HG03521 (cell line): ENCODE data around the gene BET1.

ENCODE experiments used
- ATAC-seq: cut with Tn5 transposase; IDR thresholded peaks from one replicate; pipeline ENCODE4 v1.9.1; 2021; ENCODE audit warnings: mild to moderate bottlenecking, moderate library complexity; ENCODE audit not compliant: unreplicated experiment

BET1 gene

DNA sequence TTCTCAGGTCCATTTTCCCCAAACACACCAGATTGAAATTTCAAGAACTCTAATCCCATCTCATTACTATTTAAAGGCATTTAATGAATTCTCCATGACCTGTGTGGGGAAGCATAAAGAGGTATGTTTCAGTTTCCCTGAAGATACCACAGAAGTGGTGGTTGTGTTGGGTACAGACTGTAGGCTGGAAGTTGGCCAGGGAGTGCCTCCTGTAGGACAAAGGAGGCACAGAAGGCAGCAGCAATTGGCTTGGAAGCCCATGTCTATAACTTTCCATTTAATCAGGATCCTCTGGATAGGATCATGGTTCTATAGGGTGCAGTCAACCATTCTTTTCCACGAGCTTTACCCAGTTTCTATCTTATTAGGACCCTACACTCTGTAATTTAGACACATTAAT is 8.6 kb upstream of the BET1 start:
- ATAC-seq: no peak

DNA sequence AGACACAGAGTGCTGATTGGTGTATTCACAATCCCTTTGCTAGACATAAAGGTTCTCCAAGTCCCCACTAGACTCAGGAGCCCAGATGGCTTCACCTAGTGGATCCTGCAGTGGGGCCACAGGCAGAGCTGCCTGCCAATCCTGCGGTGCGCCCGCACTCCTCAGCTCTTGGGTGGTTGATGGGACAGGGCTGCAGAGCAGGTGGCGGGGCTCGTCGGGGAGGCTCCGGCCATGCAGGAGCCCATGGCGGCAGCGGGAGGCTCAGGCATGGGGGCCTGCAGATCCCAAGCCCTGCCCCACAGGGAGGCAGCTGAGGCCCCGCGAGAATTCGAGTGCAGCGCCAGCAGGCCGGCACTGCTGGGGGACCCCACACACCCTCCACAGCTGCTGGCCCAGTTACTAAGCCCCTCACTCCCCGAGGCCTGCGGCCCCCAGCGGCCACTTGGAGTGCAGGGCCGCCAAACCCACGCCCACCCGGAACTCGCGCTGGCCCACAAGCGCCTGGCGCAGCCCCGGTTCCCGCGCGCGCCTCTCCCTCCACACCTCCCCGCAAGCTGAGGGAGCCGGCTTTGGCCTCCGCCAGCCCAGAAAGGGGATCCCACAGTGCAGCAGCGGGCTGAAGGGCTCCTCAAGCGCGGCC is 7.7 kb upstream of the BET1 start:
- no peak for ATAC-seq

DNA sequence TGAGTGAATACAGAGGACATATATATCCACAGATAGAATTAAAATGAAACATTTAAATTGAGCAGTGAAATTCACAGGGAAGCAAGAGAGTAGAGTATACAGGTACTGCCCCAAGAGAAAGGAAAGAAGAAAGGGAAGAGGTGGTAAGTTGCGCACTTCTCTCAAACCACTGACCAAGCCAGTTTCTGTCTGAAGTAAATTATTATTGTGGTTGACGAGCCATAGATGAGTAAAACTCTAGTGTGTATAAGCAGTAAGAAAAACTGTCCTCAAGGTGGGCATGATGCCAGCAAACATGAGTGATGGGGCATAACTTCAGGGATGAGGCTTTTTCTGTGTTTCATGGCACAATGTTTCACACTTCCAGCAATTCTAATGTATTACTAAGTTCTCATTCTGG is 4.4 kb upstream of the BET1 start:
- no peak for ATAC-seq

DNA sequence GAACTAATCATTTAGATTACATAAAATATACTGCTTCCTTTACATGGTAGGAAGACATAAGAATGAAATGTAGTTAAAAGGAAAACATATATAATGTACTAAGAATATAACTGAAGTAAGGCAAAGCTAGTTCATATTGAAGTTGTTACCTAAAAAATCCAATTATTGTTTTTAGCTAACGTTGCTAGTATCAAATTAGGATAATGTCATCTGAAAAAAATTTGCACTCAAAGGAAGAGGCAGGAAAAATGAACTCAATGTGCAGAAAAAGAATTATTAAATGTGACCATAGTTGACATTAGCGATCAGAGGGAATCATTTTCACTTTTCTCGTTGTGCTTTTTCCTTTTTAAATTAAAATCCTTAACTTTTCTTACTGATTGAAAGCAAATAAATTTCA is 1.6 kb upstream of the BET1 start:
- ATAC-seq: no peak

DNA sequence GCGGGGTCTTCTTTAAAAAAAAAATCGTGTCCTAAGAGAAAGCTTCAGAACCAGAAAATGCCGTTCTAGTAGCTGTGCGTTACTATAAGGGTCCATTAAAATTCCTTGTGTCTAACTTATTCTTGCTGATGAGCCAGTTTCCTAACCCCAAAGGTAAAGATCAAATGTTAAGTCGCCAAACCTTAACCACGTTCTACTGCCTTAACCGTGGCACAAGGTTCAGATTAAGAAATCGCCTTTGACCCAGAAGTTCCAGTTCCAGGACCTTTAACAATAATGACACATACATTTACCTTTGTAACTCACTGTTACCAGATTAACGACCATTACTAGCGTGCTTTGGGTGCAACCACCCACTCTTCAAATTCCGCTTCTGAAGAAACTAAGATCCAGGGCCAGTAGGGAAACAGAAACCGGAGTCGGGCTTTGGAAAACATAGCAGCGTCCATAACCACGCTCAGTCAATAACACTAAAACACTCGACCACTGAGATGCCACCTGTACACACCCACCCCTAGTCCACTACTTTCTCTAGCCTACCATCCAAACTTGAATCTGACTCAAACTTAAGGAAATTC is 620 bp downstream of the BET1 start:
- ATAC-seq: peak; percentile 20

DNA sequence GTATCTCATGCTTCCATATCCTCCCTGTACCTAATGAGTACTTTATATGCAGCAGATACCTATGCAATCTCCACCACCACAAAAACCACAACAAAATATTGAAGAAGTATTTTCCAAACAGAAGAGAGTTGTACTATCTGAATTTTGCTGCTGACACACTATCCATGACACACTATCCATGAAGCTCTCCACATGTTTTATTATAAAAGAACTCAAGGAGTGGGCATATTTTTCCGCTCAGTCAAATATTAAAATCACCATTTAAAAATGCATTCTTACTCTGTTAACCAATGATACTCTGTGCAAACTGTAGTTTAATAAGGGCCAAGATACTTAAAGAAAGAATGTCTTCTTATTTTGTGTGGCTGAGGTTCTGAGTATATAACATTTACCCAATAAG is 2.8 kb downstream of the BET1 start:
- no peak for ATAC-seq

DNA sequence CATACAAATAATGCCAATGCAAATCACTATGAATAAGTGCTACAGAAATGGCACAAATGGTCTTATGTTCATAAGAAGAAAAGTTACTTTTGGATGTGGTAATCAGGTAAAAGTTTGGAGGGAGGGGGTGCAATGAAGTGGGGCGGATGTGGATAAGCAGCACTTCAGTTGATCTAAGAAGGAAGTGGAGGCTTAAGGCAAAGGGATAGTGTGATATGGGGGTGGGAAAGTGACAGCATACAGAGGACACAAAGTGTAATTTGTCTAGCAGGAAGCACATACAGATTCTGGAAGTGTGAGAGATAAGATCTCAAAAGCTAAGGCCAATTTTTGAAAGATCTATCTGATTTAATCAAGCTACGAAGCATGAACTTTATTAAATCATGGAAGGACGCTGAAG is 6.3 kb downstream of the BET1 start:
- no peak for ATAC-seq

DNA sequence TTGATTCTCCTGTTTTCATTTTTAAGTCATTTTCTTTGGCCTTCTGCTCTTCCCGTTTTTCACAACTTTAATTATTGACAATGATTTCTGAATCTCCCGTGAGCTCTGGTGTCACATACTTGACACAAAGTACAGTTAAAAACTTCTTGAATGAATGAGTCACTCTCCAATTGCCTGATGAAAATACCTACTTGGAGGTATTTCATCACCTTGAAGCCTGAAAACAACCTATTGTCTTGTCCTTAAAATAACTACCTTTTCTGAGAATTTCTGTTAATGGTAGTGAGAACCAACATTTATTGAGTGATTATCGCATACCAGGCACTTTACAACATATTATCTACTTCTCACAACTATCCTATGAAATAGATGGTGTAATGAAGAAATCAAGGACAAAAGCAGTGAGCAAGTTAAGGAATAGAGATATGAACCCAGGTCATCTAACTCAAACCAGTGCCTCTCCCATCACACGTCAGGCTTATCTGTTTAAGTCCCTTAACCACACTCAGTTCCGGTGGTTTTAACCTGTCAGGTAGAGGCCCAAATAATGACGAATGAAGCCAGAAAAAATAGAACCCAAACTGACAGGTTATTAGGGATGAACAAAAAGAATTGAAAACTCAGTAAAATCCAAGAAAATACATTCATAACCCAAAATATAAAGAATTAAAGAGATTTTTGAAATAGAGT is 11.6 kb downstream of the BET1 start:
- no peak for ATAC-seq

DNA sequence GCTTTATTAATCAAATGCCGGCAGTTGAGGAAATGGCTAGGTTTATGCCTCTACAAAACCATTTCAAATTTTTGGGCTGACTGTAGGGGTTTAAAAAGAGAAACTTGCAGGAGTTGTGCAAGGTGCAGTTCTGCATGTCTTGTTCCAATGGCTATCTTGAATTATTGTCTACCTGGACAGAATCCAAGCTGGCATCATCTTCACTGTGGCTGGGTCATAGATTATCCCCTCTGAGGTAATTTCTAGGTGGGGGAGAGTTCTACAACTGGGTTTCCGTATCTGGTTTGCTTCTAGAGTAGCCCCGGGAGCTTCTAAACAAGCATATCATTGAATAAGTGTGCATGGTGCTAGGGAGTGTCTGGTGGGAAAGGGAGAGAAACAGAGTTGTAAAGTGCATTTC is 16.9 kb downstream of the BET1 start:
- no peak for ATAC-seq

DNA sequence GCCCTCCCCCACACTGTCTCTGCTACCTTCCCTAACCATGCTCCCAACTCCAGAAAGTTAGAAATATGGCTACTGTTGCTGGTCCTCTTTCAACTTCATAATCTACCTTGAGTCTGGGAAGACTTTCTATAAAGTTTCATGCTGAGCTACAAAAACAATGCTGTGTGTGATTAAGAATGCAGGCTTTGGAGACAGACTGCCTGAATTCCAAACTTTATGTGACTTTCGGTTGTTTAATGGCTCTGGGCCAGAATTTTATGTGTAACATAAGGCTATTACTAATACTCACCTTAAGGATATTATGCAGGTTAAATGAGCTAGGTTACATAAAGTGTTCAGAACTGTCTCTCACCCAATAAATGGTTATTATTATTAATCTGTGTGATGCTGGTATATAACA is 19.1 kb downstream of the BET1 start:
- no peak for ATAC-seq

DNA sequence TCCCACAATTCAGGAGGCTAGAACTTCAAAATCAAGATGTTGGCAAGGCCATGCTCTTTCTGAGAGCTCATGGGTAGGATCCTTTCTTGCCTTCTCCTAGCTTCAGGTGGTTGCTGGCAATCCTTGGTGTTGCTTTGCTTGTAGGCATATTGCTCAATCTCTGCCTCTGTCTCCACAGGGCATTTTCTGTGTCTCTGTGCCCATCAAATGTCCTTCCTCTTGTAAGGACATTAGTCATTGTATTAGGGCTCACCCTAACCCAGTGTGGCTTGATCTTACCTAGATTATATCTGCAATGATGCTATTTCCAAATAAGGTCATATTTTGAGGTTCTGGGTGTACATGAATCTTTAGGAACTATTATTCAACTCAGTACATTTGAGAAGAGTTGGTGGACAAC is 20.1 kb downstream of the BET1 start:
- ATAC-seq: no peak

DNA sequence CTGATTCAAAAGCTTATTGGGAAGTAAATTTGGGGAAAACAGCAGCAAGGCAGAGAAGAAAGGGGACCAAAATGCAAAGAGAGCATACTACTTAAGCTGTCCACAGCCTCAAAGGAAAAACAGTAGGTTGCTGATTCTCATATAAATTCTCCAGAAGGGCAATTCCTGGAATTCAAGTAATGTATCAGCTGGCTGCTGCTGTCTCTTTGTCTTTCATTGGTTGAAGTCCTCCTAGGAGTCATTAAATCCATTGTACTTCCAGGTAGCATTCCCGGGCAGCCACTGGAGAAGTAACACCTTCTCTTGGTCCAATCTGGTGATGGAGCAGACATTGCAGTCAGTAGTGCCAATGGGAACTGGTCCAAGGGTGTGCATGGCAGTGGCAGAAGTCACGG is 22.7 kb downstream of the BET1 start:
- ATAC-seq: no peak

DNA sequence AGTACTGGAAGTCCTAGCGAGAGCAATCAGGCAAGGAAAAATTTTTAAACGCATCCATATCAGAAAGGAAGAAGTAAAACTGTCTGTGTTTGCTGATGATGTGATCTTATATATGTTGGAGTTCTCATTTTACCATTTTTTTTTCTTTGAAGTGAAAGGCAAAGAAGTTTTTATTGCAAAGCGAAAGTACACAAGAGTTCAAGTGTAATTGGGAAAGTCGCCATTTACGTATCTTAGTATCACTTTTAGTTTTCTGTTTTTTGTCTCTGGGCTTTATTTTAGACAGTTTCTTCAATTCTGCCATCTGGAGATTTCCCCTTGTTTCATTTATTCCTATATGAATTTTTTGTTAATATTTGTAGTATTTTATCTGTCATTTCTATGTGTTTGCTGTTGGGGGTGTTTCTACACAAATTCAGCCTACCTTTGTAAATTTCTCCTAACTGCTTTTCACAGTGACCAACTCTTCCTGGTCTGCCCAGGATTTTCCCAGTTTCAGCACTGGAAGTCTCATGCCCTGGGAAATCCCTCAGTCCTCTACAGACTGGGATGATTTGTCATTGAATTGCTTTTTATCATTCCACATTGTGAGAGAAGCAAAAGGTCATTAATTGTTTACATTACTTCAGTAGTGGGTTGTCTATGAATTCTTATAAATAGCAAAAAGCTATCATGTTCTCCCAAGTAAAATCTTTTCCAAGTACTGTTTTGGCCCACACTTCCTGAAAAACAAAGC is 23.2 kb downstream of the BET1 start:
- ATAC-seq: no peak

DNA sequence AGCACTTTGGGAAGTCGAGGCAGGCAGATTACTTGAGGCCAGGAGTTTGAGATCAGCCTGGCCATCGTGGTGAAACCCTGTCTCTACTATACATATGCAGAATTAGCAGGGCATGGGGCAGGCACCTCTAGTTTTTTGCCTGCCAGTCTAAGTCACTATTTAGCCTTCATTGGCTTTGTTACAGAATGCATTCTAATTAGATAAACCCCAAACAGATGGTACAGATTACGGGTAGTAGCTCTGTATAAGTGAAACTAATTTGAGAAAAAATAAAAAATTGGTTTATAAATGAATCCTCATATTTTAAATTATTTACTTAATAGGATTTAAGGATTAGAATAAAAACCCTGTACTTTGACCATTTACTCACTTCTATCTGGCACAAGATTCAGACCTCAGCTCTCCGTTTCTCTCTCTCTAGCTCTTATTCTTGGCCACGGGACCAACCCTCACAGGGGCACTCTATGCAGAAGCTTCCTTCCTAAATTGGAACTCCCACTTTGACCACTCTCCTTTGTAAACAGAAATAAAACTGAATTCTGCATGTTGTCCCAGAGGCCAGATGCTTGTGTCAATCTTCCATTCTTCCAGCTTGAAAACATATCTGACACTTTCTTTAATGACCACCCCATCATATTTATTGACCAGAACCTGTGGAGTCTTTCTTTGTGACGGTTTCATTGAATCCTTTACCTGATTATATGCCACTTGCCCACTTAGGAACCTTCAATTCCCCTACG is 26.8 kb downstream of the BET1 start:
- ATAC-seq: no peak

DNA sequence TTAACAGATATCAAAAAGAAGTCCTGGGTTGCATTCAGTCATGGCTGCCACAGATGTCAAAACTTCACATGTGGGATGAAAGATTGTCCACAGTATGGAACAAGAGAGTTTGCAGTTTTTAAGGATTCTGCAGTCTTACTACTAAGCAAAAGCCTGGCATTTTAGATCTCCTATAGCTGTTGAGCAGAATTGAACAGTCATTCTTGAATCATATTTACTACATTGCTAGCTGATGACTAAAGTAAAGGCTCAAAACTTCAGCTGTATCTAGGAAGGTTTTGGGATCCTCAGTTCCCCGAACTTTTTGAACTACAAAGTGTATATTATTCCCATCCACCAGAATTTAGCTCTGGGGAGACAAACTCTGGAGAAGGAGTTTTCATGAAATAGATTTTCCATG is 31.0 kb downstream of the BET1 start:
- no peak for ATAC-seq

DNA sequence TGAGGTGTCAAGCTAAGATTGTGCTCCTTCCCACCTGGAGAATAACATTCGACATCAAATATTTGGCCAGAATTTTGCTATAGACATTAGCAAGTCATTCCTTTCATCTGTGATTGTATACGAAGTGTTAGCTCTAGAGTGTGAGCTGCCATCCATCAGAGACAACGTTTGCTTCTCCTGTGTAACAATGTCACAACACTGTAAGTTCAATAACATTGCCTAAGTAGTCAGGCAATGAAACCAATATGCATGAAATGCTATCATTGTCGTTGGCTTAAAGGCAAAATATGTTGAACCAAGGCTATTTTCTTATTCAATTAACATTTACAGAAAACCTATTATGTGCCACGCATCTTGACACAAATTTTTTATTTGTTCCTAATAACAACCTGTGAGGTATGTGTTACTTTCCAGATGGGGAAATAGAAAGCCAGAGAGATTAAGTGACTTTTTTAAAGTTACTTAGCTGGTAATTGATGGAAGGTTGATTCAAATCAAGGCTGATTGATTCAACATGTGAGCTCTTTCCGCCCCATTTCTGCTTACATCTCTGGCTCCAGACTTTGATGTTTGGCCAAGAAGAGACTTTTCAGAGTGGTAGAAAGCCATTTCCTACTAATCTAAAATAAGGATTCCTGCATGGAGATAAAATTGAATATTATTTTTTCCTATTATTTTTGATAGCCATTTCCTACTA is 32.0 kb downstream of the BET1 start:
- ATAC-seq: no peak

DNA sequence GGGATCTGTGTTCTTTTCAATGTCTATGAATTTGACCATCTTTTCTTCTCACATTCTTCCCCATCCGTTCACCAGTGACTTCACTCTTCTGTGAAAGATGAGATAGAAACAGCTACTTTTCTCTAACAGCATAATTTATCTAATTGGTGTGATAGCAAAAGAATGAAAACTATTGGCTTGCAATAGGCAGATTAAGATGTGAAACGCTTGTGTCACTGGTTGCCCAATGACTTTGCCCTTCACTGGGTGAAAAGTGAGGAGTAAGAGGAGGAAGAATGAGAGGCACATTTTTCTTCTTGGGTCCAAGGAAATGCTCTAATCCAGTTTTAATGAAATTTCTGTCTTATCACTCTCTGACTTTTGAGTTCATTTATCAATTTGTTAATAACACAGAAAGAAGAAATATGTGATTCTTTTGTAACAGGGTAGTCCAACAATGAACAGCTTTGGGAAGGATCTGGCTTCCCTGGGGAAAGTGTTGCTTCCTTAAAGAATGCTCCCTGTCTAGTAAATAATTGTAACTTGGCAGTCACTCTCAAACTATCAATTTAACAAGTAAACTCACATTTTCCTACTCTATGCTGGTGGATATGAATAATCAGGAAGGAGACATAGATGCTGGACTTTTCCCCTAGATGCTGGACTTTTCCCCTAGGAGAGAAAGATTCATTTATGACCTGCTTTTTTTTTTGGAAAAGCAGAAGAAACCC is 35.1 kb downstream of the BET1 start:
- ATAC-seq: no peak

DNA sequence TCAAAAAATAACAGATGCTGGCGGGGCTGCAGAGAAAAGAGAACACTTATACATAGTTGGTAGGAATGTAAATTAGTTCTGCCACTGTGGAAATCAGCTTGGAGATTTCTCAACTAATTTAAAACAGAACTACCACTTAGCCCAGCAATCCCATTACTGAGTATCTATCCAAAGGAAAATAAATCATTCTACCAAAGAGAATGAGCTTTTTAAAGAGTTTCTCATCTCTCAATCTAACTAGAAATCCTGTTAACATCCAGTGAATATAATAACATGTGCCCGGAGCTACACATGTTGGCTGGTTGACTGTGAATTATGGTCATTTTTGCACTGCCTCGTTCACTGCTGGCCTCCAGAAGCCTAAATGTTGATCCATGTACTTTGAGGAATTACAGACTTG is 39.3 kb downstream of the BET1 start:
- no peak for ATAC-seq

DNA sequence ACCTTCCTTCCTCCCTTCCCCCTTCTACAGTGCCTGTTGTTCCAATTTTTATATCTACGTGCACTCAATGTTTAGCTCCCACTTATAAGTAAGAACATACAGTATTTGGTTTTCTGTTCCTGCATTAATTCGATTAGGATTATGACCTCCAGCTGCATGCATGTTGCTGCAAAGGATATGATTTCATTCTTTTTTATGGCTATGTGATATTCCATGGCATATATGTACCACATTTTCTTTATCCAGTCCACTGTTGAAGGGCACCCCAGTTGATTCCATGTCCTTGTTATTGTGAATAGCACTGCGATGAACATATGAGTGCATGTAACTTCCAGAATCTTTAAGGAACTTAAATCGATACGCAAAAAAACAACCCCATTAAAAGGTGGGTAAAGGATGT is 39.9 kb downstream of the BET1 start:
- no peak for ATAC-seq

DNA sequence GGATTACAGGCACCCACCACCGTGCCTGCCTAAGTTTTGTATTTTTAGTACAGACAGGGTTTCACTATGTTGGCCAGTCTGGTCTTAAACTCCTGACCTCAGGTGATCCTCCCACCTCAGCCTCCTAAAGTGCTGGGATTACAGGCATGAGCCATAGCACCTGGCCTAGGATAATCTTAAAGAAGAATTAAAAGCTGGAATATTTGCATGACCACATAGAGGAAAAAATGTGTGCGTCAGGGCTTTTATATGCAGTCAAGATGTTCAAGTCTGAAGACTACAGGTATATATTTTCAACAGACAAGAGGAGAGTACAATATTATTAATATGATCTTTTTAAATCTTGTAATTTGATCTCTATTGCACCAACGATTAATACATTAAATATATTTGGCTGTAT is 43.2 kb downstream of the BET1 start:
- ATAC-seq: no peak
